CD8-positive, alpha-beta memory T cell (primary cell): ENCODE measurements around the gene GHRH. TPM values are rescaled to one million over a fixed set of nuclear protein-coding genes. Genes with fewer than 3 reads are reported as not detected.

ENCODE experiments used
- CTCF ChIA-PET: fragments of 350-600 bp; sonication (Branson Sonifier 250); formaldehyde crosslinking; loops from one replicate; lab custom pipeline; 2021; ENCODE audit warnings: antibody characterized with exemption; lab: Charles Lee
- POLR2A ChIA-PET: fragments of 350-600 bp; sonication (Branson Sonifier 250); formaldehyde crosslinking; loops from one replicate; lab custom pipeline; 2021; ENCODE audit warnings: antibody characterized with exemption; lab: Charles Lee
- DNase-seq, 5 donors: peaks; one replicate each; pipeline versions ENCODE4 v3.0.0 to v3.0.0-alpha.2; 2020 to 2022; ENCODE audit warnings: mixed read lengths in 1 of 5
- H3K27ac ChIP-seq: one replicate; pipeline ENCODE4 v1.7.0; 2013; ENCODE audit warnings: low read depth, mild to moderate bottlenecking, low read length, moderate library complexity
- H3K27me3 ChIP-seq: 2 replicates; pipeline ENCODE4 v1.7.0; 2013; ENCODE audit warnings: low read length, mild to moderate bottlenecking; ENCODE audit not compliant: insufficient read depth, poor library complexity, severe bottlenecking
- H3K36me3 ChIP-seq: 2 replicates; pipeline ENCODE4 v1.7.0; 2013; ENCODE audit warnings: mild to moderate bottlenecking, low read length, moderate library complexity; ENCODE audit not compliant: insufficient read depth
- H3K4me1 ChIP-seq: 2 replicates; pipeline ENCODE4 v1.7.0; 2013; ENCODE audit warnings: mild to moderate bottlenecking, low read length, moderate library complexity; ENCODE audit not compliant: insufficient read depth
- H3K4me3 ChIP-seq: 2 replicates; pipeline ENCODE4 v1.7.0; 2013; ENCODE audit warnings: mild to moderate bottlenecking, low read length
- H3K9me3 ChIP-seq: 2 replicates; pipeline ENCODE4 v1.7.0; 2013; ENCODE audit warnings: mild to moderate bottlenecking, low read length
- H3K27ac Mint-ChIP-seq, 8 donors: one replicate each; pipeline ENCODE4 v1.8.0; 2020 to 2021; ENCODE audit warnings: mixed read lengths in 8 of 8, mild to moderate bottlenecking in 6 of 8, inconsistent platforms in 3 of 8, moderate library complexity in 3 of 8
- H3K27me3 Mint-ChIP-seq, 2 donors: one replicate each; pipeline ENCODE4 v1.8.0; 2020 to 2021; ENCODE audit warnings: mixed read lengths in 2 of 2, mild to moderate bottlenecking in 1 of 2, moderate library complexity in 1 of 2
- H3K36me3 Mint-ChIP-seq, 3 donors: one replicate each; pipeline ENCODE4 v1.8.0; 2020 to 2021; ENCODE audit warnings: mixed read lengths in 3 of 3, inconsistent platforms in 1 of 3, mild to moderate bottlenecking in 1 of 3
- H3K4me1 Mint-ChIP-seq, 3 donors: one replicate each; pipeline ENCODE4 v1.8.0; 2020 to 2021; ENCODE audit warnings: mixed read lengths in 3 of 3, inconsistent platforms in 1 of 3, mild to moderate bottlenecking in 1 of 3
- H3K4me3 Mint-ChIP-seq, 7 donors: one replicate each; pipeline ENCODE4 v1.8.0; 2020 to 2021; ENCODE audit warnings: mixed read lengths in 7 of 7, mild to moderate bottlenecking in 6 of 7, moderate library complexity in 4 of 7, inconsistent platforms in 2 of 7
- H3K9me3 Mint-ChIP-seq, 5 donors: one replicate each; pipeline ENCODE4 v1.8.0; 2020 to 2022; ENCODE audit warnings: mixed read lengths in 5 of 5, mild to moderate bottlenecking in 3 of 5, moderate library complexity in 2 of 5, inconsistent platforms in 1 of 5
- polyA plus RNA-seq: library from polyadenylated mRNA; unstranded; fragments of 300-500 nt; fragmentation: Illumina TruSeq; gene quantifications from one replicate; pipeline ENCODE4 v1.2.3, GENCODE V29; 2021
- total RNA-seq, 2 experiments: library from RNA; stranded (reverse); gene quantifications; one replicate each; pipeline ENCODE4 v1.2.3, GENCODE V29; 2021

Gene GHRH, protein sequence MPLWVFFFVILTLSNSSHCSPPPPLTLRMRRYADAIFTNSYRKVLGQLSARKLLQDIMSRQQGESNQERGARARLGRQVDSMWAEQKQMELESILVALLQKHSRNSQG
- total RNA-seq: not detected
- not detected for polyA plus RNA-seq

- no peaks in the 10 kb centered on the region for H3K9me3 ChIP-seq
- H3K4me1 Mint-ChIP-seq: no peaks in the 10 kb centered on the region
- no peak within 1 kb of the TSS for H3K4me3 Mint-ChIP-seq
- no peaks in the 10 kb centered on the region for H3K9me3 Mint-ChIP-seq
- no peak within 1 kb of the TSS for H3K27ac Mint-ChIP-seq
- H3K27ac ChIP-seq: no peak within 1 kb of the TSS
- peaks cover 9% of the 10 kb centered on the region for H3K27me3 ChIP-seq
- H3K27me3 Mint-ChIP-seq: peaks cover 3 to 38% of the 10 kb centered on the region in 2 donors
- ChIA-PET CTCF (no interaction called here), POLR2A (no interaction called here)
- no peak for DNase-seq
- no peaks in the 10 kb centered on the region for H3K36me3 Mint-ChIP-seq
- H3K4me1 ChIP-seq: no peaks in the 10 kb centered on the region
- H3K4me3 ChIP-seq: no peak within 1 kb of the TSS
- no peaks in the 10 kb centered on the region for H3K36me3 ChIP-seq
Measured at GRCh38 chr20:37261714-37262113, at the start of gene GHRH. Gene GHRH, minus strand, starts transcription at chr20:37261814. Its CDS starts 4,925 bp downstream, at chr20:37256889.

- Histone ChIP-seq H3K9me3 (no peaks in the 10 kb centered on the region), H3K4me3 (no peak overlapping the region), H3K27ac (no peak overlapping the region), H3K36me3 (peaks cover 22% of the 10 kb centered on the region), H3K4me1 (peaks cover 3% of the 10 kb centered on the region), H3K27me3 (no peaks in the 10 kb centered on the region)
- POLR2A ChIA-PET: no interaction called here
- Mint-ChIP-seq H3K27ac (peak overlapping the region in 1 of 8 donors; percentile 50), H3K27me3 (no peaks in the 10 kb centered on the region), H3K4me1 (peaks cover 12 to 38% (median 18%) of the 10 kb centered on the region in 3 donors), H3K4me3 (no peak overlapping the region), H3K36me3 (peaks cover 0 to 81% (median 13%) of the 10 kb centered on the region in 3 donors), H3K9me3 (no peaks in the 10 kb centered on the region)
- CTCF ChIA-PET: no interaction called here
- no peak for DNase-seq
Measured at GRCh38 chr20:37310951-37311350, 49.3 kb upstream of the GHRH start.

DNA sequence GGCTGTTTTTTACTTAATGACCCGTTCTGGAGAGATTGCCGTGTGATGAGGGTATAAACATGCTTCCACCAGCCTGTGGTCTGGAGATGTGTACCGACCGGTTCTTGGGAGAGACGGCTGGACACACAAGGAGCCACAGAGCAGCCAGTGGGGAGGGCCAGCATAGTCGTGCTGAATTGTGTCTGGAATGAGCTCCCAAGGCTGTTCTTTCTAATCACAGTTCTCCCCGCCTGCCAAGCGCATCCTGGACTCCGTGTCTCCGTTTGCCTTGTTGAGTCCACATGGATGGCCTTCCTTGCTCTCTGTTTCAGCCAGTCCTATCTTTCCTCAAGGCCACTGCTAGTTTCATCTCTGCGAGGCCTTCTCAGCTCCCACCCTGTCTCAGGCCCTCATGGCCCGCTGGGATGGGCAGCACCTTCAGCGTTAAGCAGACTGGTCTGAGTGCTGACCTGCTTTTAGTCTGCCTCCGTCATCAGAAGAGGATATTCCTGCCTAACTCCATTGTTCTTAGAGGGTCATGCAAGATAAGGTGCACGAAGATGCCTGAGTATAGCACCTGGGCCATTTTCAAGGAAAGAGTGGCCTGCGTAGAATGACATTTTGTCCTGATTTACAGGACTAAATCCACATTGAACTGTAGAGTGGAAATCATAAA, 48.4 kb upstream of the GHRH start:
- H3K9me3 ChIP-seq: no peaks in the 10 kb centered on the region
- peaks cover 9 to 31% (median 14%) of the 10 kb centered on the region in 3 donors for H3K4me1 Mint-ChIP-seq
- ChIA-PET CTCF (no interaction called here), POLR2A (no interaction called here)
- no peaks in the 10 kb centered on the region for H3K27me3 Mint-ChIP-seq
- H3K27ac ChIP-seq: no peak overlapping the region
- DNase-seq: no peak
- H3K27ac Mint-ChIP-seq: peak overlapping the region in 2 of 8 donors; percentile 14 to 49
- peaks cover 22% of the 10 kb centered on the region for H3K36me3 ChIP-seq
- H3K4me1 ChIP-seq: no peaks in the 10 kb centered on the region
- no peak overlapping the region for H3K4me3 Mint-ChIP-seq
- H3K9me3 Mint-ChIP-seq: no peaks in the 10 kb centered on the region
- no peaks in the 10 kb centered on the region for H3K27me3 ChIP-seq
- no peak overlapping the region for H3K4me3 ChIP-seq
- H3K36me3 Mint-ChIP-seq: peaks cover 0 to 80% (median 13%) of the 10 kb centered on the region in 3 donors

- Histone ChIP-seq H3K36me3 (peaks cover 22% of the 10 kb centered on the region), H3K4me3 (no peak overlapping the region), H3K27ac (no peak overlapping the region), H3K4me1 (no peaks in the 10 kb centered on the region), H3K27me3 (no peaks in the 10 kb centered on the region), H3K9me3 (no peaks in the 10 kb centered on the region)
- Mint-ChIP-seq H3K4me3 (no peak overlapping the region), H3K27ac (no peak overlapping the region), H3K9me3 (no peaks in the 10 kb centered on the region), H3K36me3 (peaks cover 0 to 80% (median 13%) of the 10 kb centered on the region in 3 donors), H3K27me3 (no peaks in the 10 kb centered on the region), H3K4me1 (peaks cover 9 to 27% (median 14%) of the 10 kb centered on the region in 3 donors)
- DNase-seq: no peak
- CTCF ChIA-PET: no interaction called here
- POLR2A ChIA-PET: no interaction called here
Measured at GRCh38 chr20:37309290-37309689, 47.7 kb upstream of the GHRH start.

DNA sequence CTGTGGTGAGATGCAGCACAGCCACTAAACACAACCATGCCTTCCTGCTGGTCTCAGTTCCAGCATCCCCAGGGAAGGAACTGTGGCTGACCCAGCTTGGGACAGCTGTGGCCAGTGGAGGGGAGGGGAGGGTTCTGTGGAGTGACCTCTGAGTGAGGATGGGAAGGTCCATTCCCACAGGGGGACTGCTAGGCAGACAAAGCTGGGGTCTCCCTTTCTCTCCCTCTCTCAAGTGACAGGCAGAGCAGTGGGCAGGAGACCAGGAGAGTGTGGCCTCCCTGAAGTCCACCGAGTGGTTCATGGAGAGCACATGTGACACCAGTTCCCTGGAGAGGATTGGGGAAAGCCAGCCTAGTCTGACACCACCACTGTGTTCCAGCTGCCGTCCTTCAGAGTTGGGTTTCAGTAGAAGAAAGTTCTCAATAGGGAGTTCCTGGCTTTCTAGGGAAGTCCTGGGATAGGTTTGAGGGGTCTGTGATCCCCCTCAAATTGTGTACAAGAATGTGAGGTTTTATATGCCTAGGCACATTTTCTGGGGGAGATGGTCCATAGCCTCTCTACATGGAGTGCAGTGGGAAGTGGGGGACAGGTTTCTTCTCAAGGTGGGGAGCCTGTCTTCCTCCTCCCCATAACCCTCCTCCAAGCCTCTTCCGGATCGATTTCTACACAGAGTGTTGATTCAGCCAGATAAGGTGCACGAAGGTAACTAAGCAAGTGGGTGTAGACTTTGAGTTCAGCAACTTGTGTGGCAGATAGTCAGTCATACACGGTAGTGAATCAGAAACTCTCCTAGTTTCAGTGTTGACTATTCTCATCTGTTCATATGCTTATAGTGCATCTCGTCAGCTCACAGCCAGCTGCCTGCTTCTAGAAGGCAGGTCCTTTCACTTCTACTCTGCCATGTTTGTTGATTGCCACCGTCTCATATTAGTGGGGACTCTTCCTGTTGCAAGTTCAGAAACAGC, 46.8 kb upstream of the GHRH start:
- peak overlapping the region in 2 of 8 donors; percentile 2 to 60 for H3K27ac Mint-ChIP-seq
- Histone ChIP-seq H3K27ac (no peak overlapping the region), H3K4me3 (no peak overlapping the region), H3K9me3 (no peaks in the 10 kb centered on the region), H3K27me3 (no peaks in the 10 kb centered on the region), H3K4me1 (no peaks in the 10 kb centered on the region), H3K36me3 (peaks cover 22% of the 10 kb centered on the region)
- CTCF ChIA-PET: no interaction called here
- H3K9me3 Mint-ChIP-seq: no peaks in the 10 kb centered on the region
- H3K4me1 Mint-ChIP-seq: peaks cover 6 to 20% (median 9%) of the 10 kb centered on the region in 3 donors
- POLR2A ChIA-PET: no interaction called here
- peaks cover 0 to 80% (median 14%) of the 10 kb centered on the region in 3 donors for H3K36me3 Mint-ChIP-seq
- no peak overlapping the region for H3K4me3 Mint-ChIP-seq
- no peaks in the 10 kb centered on the region for H3K27me3 Mint-ChIP-seq
- no peak for DNase-seq

DNA sequence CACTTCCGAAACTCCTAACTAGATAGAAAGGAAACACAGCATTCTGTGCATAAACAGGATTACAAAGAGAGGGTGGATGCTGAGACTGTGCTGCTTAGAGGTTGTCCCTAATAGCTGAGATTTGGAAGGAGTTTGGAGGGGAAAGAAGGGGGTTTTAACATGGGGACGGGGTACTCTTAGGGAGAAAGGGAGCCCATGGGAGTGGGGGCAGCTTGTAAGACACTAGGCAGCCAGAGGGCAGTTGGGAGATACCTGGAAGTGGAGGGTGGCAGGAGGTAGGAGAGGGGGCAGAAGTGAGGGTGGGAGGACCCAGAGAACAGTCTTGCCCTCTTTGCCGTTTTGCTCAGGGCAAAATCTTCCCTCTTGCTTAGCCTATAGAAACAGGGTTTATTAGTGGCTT, 44.2 kb upstream of the GHRH start:
- CTCF ChIA-PET: no interaction called here
- peaks cover 4 to 22% (median 9%) of the 10 kb centered on the region in 3 donors for H3K4me1 Mint-ChIP-seq
- peaks cover 20% of the 10 kb centered on the region for H3K36me3 ChIP-seq
- H3K9me3 ChIP-seq: no peaks in the 10 kb centered on the region
- H3K27ac ChIP-seq: no peak overlapping the region
- no peak overlapping the region for H3K4me3 ChIP-seq
- peak overlapping the region in 1 of 8 donors; percentile 0 for H3K27ac Mint-ChIP-seq
- H3K9me3 Mint-ChIP-seq: no peaks in the 10 kb centered on the region
- POLR2A ChIA-PET: no interaction called here
- no peak for DNase-seq
- H3K4me3 Mint-ChIP-seq: no peak overlapping the region
- H3K4me1 ChIP-seq: no peaks in the 10 kb centered on the region
- H3K27me3 Mint-ChIP-seq: no peaks in the 10 kb centered on the region
- no peaks in the 10 kb centered on the region for H3K27me3 ChIP-seq
- H3K36me3 Mint-ChIP-seq: peaks cover 0 to 90% (median 14%) of the 10 kb centered on the region in 3 donors

- CTCF ChIA-PET: no interaction called here
- Mint-ChIP-seq H3K4me1 (peaks cover 11 to 25% (median 12%) of the 10 kb centered on the region in 3 donors), H3K27me3 (no peaks in the 10 kb centered on the region)
Measured at GRCh38 chr20:37305079-37305478, 43.5 kb upstream of the GHRH start.

DNA sequence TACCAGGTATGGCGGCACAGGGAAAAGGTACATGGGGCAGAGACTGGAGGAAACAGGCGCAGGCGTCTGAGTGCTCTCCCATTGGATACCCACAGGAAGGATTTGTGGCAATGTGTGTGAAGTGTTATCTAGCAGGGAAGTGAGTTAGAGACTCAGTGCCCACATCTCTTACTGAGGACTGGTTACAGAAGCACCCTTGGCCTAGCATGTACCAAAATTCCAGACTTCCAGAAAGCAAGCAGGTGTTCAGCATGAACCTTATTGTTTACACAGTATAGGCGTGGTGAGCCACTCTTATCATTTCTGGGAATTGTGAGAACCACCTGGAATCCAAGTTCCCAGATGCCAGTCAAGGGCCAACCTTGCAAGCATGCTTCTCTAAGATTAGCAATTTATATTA, 42.0 kb upstream of the GHRH start:
- DNase-seq: no peak
- Histone ChIP-seq H3K36me3 (peaks cover 12% of the 10 kb centered on the region), H3K4me1 (no peaks in the 10 kb centered on the region), H3K9me3 (no peaks in the 10 kb centered on the region), H3K27ac (no peak overlapping the region), H3K4me3 (no peak overlapping the region), H3K27me3 (no peaks in the 10 kb centered on the region)
- POLR2A ChIA-PET: no interaction called here
- H3K27me3 Mint-ChIP-seq: no peaks in the 10 kb centered on the region
- no peak overlapping the region for H3K4me3 Mint-ChIP-seq
- no peaks in the 10 kb centered on the region for H3K9me3 Mint-ChIP-seq
- peak overlapping the region in 1 of 8 donors; percentile 43 for H3K27ac Mint-ChIP-seq
- CTCF ChIA-PET: no interaction called here
- H3K36me3 Mint-ChIP-seq: peaks cover 0 to 84% (median 16%) of the 10 kb centered on the region in 3 donors
- peaks cover 11 to 23% (median 13%) of the 10 kb centered on the region in 3 donors for H3K4me1 Mint-ChIP-seq

More at GRCh38 chr20:37305079-37305478, 43.5 kb upstream of the GHRH start:
- no peak for DNase-seq
- Histone ChIP-seq H3K9me3 (no peaks in the 10 kb centered on the region), H3K4me1 (no peaks in the 10 kb centered on the region), H3K27ac (no peak overlapping the region), H3K27me3 (no peaks in the 10 kb centered on the region), H3K4me3 (no peak overlapping the region), H3K36me3 (peaks cover 16% of the 10 kb centered on the region)
- H3K27ac Mint-ChIP-seq: no peak overlapping the region
- H3K36me3 Mint-ChIP-seq: peaks cover 0 to 89% (median 16%) of the 10 kb centered on the region in 3 donors
- POLR2A ChIA-PET: no interaction called here
- no peak overlapping the region for H3K4me3 Mint-ChIP-seq
- no peaks in the 10 kb centered on the region for H3K9me3 Mint-ChIP-seq
